ENCODE results near the gene UAP1. TPM values are rescaled to one million over a fixed set of nuclear protein-coding genes. Genes with fewer than 3 reads are reported as not detected.
"Not testable (repeated sequence)": the region's sequence is repeated elsewhere in the genome, so short reads cannot be mapped to it uniquely, and the experiment has no call there.

UAP1 gene
- total RNA-seq, 3 donors from 2014 or later = 123 to 190 (median 128) TPM

- no peaks in the 10 kb centered on the region for H3K27me3 ChIP-seq
- H3K4me1 ChIP-seq = no peaks in the 10 kb centered on the region
- no peak overlapping the region for H3K4me3 ChIP-seq
- H3K36me3 ChIP-seq = no peaks in the 10 kb centered on the region
- no peak for DNase-seq (ENCODE audit: low spot score in 2 of 2)
- intact Hi-C loops (cut with DNase I; ENCODE audit: low total_unique reads) = no loop called here
- H3K9me3 ChIP-seq = no peaks in the 10 kb centered on the region
- H3K27ac ChIP-seq = no peak overlapping the region
- TF ChIP-seq POLR2AphosphoS5 (IDR thresholded peaks at IDR 0.05) (no peak), POLR2A (IDR thresholded peaks at IDR 0.05) (no peak)
- TF ChIP-seq, protein P1, sequence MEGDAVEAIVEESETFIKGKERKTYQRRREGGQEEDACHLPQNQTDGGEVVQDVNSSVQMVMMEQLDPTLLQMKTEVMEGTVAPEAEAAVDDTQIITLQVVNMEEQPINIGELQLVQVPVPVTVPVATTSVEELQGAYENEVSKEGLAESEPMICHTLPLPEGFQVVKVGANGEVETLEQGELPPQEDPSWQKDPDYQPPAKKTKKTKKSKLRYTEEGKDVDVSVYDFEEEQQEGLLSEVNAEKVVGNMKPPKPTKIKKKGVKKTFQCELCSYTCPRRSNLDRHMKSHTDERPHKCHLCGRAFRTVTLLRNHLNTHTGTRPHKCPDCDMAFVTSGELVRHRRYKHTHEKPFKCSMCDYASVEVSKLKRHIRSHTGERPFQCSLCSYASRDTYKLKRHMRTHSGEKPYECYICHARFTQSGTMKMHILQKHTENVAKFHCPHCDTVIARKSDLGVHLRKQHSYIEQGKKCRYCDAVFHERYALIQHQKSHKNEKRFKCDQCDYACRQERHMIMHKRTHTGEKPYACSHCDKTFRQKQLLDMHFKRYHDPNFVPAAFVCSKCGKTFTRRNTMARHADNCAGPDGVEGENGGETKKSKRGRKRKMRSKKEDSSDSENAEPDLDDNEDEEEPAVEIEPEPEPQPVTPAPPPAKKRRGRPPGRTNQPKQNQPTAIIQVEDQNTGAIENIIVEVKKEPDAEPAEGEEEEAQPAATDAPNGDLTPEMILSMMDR (IDR thresholded peaks at IDR 0.05) = no peak
These were observed 17.4 kb downstream of the UAP1 start for GRCh38 chr1:162578936-162579335.

DNA sequence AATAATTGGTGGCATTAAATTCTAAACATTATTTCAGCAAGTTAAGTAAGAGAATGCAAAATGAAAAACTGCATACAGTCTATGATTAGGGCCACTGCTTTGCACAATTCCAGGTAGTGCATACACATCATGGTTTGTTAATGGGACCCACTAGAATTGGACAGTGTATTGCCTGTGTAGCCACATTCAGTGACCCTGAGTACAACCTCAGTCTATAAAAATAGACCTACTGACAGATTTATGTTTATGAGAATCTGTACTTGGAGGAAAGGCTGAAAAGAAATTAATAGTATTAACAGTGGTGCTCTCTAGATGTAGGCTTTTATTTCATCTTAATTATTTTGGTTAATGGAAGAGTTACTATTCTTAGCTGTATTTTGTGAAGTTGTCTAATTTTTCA lies 18.8 kb downstream of the UAP1 start:
- Histone ChIP-seq H3K4me3 (no peak overlapping the region), H3K36me3 (no peaks in the 10 kb centered on the region), H3K4me1 (no peaks in the 10 kb centered on the region), H3K9me3 (no peaks in the 10 kb centered on the region), H3K27me3 (no peaks in the 10 kb centered on the region), H3K27ac (no peak overlapping the region)
- TF ChIP-seq, protein P1 (IDR thresholded peaks at IDR 0.05) = no peak
- no peak for TF ChIP-seq POLR2AphosphoS5 (IDR thresholded peaks at IDR 0.05)
- no peak for TF ChIP-seq POLR2A (IDR thresholded peaks at IDR 0.05)
- no peak for DNase-seq (ENCODE audit: low spot score in 2 of 2)
- intact Hi-C loops (cut with DNase I; ENCODE audit: low total_unique reads) = no loop called here

DNA sequence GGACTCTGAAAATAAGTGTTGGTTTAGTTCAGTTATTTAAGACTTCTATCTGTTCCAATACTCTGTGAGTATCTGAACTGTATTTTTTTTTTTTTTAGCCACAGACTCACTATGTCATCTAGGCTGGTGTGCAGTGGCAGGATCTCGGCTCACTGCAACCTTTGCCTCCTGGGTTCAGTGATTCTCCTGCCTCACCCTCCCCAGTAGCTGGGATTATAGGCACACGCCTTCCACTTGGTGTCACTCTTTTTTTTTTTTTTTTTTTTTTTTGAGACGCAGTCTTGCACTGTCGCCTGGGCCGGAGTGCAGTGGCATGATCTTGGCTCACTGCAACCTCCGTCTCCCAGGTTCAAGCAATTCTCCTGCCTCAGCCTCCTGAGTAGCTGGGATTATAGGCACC lies 21.4 kb downstream of the UAP1 start:
- intact Hi-C loops (cut with DNase I; ENCODE audit: low total_unique reads); H3K4me1 ChIP-seq; H3K9me3 ChIP-seq; H3K36me3 ChIP-seq; H3K27me3 ChIP-seq; H3K27ac ChIP-seq; DNase-seq (ENCODE audit: low spot score in 2 of 2); H3K4me3 ChIP-seq: not testable (repeated sequence)

DNA sequence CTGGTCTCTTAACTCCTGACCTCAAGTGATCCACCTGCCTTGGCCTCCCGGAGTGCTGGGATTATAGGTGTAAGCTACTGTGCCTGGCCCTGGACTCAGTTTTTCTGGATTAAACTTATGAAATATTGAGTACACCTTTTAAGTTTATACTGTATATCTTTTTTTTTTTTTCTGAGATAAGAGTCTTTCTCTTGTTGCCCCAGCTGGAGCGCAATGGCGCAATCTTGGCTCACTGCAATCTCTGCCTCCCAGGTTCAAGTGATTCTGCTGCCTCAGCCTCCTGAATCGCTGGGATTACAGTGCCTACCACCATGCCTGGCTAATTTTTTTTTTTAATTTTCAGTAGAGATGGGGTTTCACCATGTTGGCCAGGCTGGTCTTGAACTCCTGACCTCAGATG lies 23.6 kb downstream of the UAP1 start:
- H3K4me3 ChIP-seq; H3K27me3 ChIP-seq; H3K9me3 ChIP-seq; intact Hi-C loops (cut with DNase I; ENCODE audit: low total_unique reads); H3K4me1 ChIP-seq; H3K27ac ChIP-seq; DNase-seq (ENCODE audit: low spot score in 2 of 2); H3K36me3 ChIP-seq: not testable (repeated sequence)

DNA sequence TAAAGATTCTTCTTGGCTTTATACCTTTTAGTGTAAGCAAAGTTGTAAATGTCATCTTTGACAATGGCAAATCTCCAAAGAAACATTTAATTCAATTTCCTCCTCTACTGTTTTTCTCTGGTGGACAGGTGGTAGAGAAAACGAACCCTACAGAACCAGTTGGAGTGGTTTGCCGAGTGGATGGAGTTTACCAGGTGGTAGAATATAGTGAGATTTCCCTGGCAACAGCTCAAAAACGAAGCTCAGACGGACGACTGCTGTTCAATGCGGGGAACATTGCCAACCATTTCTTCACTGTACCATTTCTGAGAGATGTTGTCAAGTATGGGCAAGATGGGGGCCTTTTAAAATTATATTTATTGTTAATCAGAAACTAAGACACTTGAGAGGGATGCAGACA lies 25.8 kb downstream of the UAP1 start:
- no peaks in the 10 kb centered on the region for H3K27me3 ChIP-seq
- intact Hi-C loops (cut with DNase I; ENCODE audit: low total_unique reads) = no loop called here
- no peaks in the 10 kb centered on the region for H3K36me3 ChIP-seq
- no peak overlapping the region for H3K4me3 ChIP-seq
- peak overlapping the region; percentile 62 to 76 for H3K27ac ChIP-seq
- peak; percentile 54 to 64 for DNase-seq (ENCODE audit: low spot score in 2 of 2)
- TF ChIP-seq POLR2A (IDR thresholded peaks at IDR 0.05) (no peak), POLR2AphosphoS5 (IDR thresholded peaks at IDR 0.05) (no peak)
- TF ChIP-seq, protein P1 (IDR thresholded peaks at IDR 0.05) = no peak
- peaks cover 0 to 7% of the 10 kb centered on the region in 2 donors for H3K4me1 ChIP-seq
- no peaks in the 10 kb centered on the region for H3K9me3 ChIP-seq

DNA sequence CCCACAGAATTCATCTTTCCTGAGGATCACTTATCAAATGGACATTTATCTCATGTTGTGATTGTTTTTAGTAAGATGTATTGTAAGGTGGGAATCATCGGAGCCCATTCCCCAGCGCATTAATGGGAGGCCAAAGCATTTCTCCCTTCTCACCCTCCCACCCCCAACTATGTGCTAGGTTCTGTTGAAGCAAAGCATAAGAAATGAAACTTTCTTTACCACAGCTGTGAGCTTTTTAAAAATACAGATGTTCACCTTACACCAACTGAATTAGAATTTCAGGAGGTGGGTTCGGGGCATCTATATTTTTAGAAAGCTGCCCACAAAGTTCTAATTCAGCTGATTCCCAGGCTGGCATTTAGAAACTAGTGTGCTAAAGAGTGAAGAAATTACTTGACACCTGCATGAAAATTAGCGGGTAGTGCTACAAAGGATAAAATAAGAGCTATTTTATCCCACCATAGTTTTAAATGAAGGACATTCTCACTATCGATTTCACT lies 26.3 kb downstream of the UAP1 start:
- H3K4me1 ChIP-seq = peaks cover 0 to 7% of the 10 kb centered on the region in 2 donors
- no peak overlapping the region for H3K4me3 ChIP-seq
- peak overlapping the region; percentile 62 to 76 for H3K27ac ChIP-seq
- no peak for DNase-seq (ENCODE audit: low spot score in 2 of 2)
- H3K36me3 ChIP-seq = peaks cover 2% of the 10 kb centered on the region
- no peaks in the 10 kb centered on the region for H3K9me3 ChIP-seq
- no peaks in the 10 kb centered on the region for H3K27me3 ChIP-seq
- intact Hi-C loops (cut with DNase I; ENCODE audit: low total_unique reads) = no loop called here
- TF ChIP-seq POLR2AphosphoS5 (IDR thresholded peaks at IDR 0.05) = no peak
- TF ChIP-seq, protein P1 (IDR thresholded peaks at IDR 0.05) = no peak
- no peak for TF ChIP-seq POLR2A (IDR thresholded peaks at IDR 0.05)
